Panc1 (cell line): ENCODE data around the gene RAI1.

Experiments used
- CTCF ChIP-seq: fragments of 450-650 bp; IDR thresholded peaks from 2 replicates; pipeline ENCODE4 v1.5.1; 2017; ENCODE audit warnings: mild to moderate bottlenecking
- POLR2AphosphoS5 ChIP-seq: IDR thresholded peaks from 2 replicates; pipeline ENCODE4 v1.6.1; 2012; ENCODE audit warnings: mild to moderate bottlenecking, low read depth, low read length, moderate library complexity
- REST ChIP-seq, 2 experiments: IDR thresholded peaks; 2 replicates each; pipeline ENCODE4 v1.6.1; 2011 to 2012; ENCODE audit warnings: low read depth in 2 of 2, control low read depth in 1 of 2, low read length in 1 of 2, mild to moderate bottlenecking in 1 of 2, moderate library complexity in 1 of 2; ENCODE audit not compliant: insufficient read depth in 1 of 2
- SIN3A ChIP-seq: IDR thresholded peaks from 2 replicates; pipeline ENCODE4 v1.6.1; 2012; ENCODE audit warnings: low read depth, mild to moderate bottlenecking, low read length, moderate library complexity, borderline replicate concordance; ENCODE audit not compliant: insufficient read depth
- TCF7L2 ChIP-seq: IDR thresholded peaks from 2 replicates; pipeline ENCODE4 v1.6.1; 2011; ENCODE audit warnings: mild to moderate bottlenecking, low read depth, low read length, inconsistent platforms

GRCh38 chr17:17760872-17761550 is 79.8 kb downstream of the RAI1 start:
- TF ChIP-seq CTCF (no peak), REST (IDR thresholded peaks at IDR 0.05; ENCODE audit: insufficient read depth in 1 of 2, low read depth in 2 of 2, low read length in 1 of 2) (no peak), POLR2AphosphoS5 (no peak), TCF7L2 (no peak), SIN3A (no peak)
